NCI-H69 (cell line): ENCODE measurements around the gene ADAMTS7.
A peak's percentile ranks its signal among the peaks of the same experiment; 100 is the strongest.
"Not testable (repeated sequence)": the region's sequence is repeated elsewhere in the genome, so short reads cannot be mapped to it uniquely, and the experiment has no call there.

Experiments used
- DNase-seq: peaks from one replicate; lab custom pipeline; 2025; lab: John Stamatoyannopoulos, UW

The ADAMTS7 gene

DNA sequence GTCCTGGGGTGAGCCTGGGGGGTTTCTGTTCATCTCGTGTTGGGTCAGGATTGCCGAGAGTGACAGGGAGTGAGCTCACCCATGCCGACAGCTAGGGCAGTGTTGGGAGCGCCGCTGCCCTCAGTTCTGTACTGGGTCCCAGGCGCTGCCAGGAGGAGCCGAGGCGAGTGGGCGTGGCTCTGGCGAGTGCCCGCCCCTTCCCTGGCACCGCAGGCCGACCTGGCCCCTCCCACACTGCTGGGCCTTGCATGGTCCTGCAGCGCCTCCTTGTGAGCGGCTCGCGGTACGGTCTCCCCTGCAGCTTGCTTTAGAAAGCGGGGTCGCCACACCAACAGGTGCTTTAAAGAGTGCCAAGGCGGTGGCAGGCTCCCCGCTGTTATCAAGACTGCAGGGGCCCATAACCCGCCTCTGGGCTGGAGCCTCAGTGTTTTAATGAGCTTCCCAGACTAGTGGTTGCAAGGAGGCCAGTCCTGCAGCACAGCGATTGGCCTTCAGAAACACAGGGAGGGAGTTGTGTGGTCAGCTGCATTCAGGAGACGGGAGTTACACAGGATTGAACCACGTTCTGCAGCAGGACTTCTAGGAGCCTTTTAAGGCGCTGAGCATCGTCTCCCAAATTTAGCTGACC is 60.2 kb downstream of the ADAMTS7 start:
- DNase-seq, result peak; percentile 89

DNA sequence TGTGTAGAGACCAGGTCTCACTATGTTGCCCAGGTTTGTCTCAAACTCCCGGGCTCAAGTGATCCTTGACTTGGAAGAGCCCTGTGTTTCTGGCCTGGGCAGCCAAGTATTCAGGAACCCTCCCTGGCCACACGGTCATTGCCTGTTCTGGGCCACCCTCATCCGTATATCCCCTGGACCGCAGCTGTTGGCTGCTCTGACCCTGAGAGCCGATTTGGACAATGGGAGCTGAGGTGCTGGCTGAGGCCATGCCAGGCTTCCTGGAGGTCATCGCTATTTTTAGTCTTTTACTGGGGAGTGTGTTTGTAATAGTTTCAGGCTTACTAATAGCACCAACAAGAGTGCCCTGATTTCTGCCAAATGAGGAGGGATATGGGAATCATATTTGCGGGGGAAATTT is 60.7 kb downstream of the ADAMTS7 start:
- DNase-seq, result no peak

DNA sequence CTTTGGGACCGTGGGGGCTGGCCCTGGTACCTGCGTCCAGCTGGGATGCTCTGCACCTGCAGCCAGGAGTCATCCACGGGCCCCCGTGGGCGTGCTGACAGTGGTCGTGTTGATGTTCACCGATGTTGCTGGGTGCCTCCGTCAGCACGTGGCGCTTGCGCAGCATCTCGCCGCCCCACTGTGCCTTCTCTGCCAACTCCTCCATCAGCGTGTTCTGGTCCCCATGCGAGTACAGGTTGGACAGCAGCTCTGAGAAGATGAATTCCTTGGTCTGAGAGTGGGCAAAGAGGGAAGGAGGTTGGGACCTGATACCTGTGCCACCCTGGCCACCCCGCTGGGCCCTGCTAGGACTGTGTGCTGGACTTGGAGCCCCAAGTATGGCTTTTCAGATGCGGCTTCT is 61.4 kb downstream of the ADAMTS7 start:
- DNase-seq, result no peak

DNA sequence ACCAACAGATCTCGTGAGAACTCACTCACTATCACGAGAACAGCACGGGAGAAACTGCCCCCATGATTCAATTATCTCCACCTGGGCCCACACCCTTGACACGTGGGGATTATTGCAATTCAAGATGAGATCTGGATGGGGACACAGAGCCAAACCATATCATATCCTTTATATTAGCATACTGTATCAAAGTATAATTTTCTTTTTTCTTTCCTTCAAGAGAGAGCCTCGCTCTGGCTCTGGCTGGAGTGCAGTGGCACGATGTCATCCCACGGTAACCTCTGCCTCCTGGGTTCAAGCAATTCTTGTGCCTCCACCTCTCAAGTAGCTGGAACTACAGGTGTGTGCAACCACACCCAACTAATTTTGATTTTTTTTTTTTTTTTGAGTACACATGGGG is 63.4 kb downstream of the ADAMTS7 start:
- not testable (repeated sequence) for DNase-seq

DNA sequence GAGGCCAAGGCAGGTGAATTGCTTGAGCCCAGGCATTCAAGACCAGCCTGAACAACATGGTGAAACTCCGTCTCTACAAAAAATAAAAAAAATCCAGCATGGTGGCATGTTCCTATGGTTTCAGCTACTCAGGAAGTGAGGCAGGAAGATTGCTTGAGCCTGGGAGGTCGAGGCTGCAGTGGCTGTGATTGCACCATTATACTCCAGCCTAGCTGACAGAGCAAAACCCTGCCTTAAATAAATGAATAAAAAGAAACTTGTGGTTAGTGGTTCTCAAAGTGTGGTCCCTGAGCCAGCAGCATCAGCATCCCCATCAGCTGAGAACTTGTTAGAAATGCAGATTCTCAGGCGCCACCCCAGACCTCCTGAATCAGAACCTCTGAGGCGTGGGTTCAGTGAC is 69.6 kb downstream of the ADAMTS7 start:
- DNase-seq, result not testable (repeated sequence)

DNA sequence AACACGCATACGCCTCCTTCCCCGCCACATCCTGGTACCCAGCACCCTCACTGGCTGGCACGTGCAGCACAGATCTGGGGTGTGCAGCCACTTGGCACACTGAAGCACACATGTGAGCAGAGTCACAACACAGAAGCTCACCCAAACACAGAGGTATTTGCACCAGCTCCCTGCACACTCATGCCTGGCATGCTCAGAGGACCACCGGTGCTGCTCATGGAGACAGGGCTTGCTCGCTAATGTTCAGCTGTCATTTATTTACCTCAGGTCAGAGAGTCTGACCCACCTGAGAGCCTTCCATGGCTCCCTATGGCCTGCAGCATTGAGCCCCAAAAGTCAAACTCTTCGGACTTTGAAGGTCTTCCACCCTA is 70.4 kb downstream of the ADAMTS7 start:
- no peak for DNase-seq

DNA sequence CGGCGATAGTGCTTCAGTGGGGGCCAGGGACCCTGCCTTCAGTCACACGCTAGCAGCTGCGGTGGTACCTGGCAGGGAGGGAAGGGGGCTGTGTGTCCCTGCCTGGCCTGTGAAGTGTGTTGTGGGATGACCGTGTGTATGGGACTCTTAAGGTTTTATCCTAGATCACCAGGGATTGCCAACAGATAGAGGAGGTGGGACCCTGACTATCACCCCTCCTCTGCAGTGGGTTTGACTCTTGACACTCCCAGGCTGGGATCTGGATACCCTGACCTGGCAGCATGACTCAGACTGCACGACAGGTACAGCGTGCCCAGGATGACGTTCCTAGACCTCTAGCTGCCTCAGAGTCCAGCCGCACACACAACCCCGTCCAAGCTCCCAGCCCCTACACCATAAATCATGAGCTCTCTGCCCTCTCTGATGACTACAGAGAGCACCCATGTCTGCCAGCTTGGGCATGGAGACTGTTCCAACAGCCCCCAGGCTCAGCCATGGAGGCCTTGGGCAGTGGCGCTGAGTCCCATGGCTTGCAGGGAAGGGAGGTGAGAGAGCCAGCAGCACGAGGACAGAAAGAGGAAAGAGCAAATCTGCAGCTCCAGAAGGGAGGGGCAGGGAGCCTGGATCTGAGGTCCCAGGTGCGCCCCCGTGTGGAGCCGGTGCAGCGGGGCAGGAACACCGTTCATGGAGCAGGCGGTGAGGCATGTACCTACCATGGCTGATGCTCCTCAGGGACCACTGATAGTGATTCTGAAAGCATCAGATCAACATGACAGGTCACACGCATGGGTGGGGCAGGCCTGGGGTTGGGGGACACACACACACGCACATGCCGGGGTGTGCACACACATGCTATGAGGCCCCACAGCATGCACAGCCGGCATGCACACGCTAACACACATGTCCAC is 71.0 kb downstream of the ADAMTS7 start:
- peak; percentile 86 for DNase-seq

DNA sequence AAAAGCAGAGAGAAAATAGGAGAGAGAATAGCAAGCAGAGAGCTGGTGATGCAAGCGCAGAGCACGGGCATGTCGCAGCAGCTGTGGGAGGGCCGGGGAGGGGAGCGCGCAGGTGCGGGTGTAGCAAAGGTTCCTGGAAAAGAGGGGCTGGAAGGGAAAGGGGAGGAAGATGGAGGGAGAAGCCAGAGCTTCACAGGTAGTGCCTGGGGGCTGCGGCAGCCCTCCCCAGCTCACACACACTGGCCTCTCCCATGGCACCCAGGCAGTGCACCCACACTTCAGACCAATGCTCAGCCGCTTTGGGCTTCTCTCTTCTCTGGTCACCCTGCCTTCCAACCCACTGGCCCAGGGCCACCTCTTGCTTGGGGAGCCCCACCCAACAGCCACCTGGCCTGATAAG is 72.1 kb downstream of the ADAMTS7 start:
- DNase-seq, result no peak

DNA sequence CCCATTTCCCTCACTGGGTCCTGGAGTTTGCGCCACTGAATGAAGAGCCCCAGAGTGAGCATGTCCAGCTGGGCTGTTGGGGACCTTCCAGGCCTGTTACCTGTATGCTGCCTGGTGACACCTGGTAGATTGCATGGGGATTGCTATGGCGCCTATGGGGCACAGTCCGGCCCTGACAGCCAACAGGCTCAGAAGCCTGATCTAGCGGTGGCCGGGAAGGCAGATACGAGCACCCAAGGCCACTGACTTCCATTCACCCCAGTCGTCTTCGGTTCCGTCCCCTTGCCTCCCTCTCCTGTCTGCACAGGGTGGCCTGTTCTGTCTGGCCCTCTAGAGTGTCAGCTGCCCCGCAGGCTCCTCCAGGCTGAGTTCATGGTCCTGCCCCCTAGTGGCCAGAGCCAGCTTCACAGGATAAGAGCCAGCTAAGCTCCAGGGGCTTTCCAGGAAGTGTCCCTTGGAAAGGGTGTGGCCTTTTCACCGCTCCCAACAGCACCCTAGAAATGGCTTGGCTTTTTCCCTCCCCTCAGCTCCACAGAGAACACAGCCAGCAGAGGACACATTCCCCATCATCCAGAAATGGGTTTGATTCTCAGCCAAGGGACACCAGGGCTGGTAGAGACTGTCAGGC is 73.2 kb downstream of the ADAMTS7 start:
- DNase-seq, result peak; percentile 39

DNA sequence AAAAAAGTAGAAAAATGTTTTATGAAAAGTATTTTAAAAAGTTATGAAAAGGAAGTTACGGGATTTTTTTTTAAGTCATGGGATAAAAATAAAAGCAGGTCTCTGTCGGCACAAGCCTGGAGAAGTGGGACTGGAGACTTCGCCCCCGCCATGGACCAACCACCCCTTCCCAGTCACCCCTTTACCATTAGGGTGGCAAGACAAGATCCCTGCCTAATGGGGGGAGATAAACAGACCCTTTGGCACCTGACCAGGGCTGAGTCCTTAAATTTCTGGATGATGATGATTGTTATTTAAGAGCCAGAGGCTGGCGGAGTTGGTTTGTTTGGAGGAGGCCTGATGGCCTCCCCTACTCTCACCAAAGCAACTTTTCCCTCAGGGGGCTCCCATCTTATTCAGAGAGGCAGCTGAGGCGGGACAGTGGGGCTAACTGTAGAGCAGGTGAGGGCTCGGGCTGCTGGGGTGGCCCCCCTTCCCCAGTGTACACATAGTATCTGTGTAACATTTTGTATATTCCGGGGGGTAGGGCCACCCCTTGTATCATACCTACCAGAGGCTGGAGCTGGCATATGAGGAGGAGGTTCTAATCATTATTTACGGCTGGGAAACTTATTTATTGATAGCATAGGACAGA is 74.0 kb downstream of the ADAMTS7 start:
- DNase-seq, result no peak

DNA sequence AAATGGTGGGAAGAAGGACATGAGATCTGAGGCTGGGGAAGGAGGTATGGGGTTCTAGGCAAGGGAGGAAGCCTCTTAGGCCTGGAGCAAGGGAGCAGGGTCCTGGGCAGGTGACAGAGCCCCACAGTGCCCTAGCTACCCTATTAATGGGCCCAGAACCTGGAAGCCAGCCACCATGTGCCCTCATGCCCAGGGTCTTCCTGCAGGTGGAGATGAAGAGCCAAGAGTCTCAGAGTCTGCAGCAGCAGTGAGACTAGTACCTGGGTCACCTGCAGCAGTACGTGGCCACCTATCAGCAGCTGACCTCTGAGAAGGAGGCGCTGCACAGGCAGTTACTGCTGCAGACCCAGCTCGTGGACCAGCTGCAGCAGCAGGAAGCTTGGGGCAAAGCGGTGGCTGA is 75.0 kb downstream of the ADAMTS7 start:
- DNase-seq, result peak; percentile 8

DNA sequence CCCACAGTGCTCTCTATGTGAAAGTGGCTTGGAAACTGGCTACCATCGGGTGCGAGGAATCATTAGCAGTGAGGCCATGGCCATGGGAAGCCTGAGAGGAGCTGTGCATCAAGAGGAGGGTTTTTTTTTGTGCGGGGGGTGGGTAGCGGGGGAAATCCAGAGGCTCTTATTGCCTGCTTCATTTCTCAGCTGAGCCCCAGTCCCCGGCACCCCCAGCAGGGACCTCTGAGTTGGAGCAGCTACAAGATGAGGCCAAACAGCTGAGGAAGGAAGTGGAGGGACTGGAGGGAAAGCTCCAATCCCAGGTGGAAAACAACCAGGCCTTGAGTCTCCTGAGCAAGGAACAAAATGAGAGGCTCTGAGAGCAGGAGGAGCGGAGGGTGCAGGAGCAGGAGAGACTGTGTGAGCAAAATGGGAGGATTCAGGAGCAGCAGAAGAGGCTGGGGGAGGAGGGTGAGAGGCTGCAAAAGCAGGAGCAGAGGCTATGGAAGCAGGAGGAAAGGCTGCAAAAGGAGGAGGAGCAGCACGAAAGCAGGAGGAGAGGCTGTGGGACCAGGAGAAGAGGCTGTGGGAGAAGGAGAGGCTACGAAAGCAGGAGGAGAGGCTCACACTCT is 76.7 kb downstream of the ADAMTS7 start:
- no peak for DNase-seq

DNA sequence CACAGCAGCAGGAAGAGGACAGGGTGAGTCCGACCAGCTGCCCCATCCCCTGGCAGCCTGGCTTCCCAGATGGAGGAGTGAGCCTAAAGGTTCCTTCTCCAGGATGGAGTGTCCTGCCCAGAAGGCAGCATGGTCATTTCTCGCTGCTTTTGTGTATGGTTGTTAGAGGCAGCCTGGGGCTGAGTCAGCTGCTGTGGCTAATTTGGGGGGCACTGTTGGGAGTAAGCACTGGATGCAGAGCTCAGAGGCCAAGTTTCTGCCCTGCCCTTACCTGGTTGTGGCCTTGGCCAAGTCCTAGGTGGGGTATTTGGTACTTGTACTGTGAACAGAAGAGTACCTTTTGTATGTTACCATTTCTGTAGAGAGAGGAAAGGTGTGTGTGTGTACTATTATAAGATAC is 78.6 kb downstream of the ADAMTS7 start:
- DNase-seq, result no peak

DNA sequence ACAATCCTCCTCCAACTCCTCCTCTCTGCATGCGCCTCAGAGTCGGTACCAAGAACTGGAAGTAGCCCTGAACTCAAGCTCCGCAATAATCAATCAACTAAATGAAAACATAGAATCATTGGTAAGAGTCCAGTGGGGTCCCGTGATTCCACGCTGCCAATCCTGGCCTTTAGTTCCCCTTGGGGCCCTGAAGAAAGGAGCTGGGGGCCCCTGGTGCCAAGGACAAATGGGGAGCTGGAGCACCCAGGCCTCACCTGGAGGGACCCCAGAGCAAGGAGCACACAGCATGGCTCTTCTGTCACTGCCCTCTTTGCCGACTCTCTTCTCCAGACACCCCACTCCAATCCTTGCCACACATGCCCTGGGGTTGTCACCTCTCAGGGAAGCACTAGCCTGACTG is 80.3 kb downstream of the ADAMTS7 start:
- no peak for DNase-seq

DNA sequence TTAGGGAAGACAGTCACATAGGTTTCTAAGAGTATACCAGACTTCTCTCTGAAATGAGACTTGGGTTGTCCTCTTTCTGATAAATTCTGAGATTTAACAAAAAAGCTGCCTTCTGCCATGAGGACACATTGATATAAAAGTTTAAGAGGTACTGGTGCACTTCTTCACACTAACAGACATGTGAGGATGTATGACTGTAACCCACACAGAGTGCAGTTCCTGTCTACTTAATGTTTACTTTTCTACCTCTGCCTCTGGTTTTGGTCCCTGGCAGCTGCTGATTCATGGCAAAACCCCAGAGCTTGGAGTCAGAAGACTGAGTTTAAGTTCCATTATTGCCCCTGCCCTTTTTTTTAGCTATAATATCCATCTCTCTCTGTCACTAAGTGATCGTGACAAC is 82.8 kb downstream of the ADAMTS7 start:
- DNase-seq, result peak; percentile 23

DNA sequence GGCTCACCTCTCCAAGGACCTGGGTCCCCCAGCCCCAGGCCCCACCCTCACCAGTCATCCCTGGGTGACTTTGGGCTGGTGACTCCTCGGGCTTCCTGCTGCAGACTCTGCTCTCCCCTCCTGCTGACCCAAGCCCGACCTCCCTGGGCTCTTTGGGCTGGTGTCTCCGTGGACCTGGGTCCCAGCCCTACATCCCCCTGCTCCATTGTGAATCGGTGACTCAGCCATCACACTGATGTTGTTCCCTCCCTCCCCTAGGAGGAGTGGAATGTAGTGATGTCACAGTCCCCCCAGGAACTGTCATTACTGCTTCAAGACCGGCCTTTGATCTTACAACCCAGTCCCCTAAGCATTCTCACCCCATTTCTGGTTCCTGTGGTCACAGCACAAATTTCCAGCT is 83.7 kb downstream of the ADAMTS7 start:
- no peak for DNase-seq

DNA sequence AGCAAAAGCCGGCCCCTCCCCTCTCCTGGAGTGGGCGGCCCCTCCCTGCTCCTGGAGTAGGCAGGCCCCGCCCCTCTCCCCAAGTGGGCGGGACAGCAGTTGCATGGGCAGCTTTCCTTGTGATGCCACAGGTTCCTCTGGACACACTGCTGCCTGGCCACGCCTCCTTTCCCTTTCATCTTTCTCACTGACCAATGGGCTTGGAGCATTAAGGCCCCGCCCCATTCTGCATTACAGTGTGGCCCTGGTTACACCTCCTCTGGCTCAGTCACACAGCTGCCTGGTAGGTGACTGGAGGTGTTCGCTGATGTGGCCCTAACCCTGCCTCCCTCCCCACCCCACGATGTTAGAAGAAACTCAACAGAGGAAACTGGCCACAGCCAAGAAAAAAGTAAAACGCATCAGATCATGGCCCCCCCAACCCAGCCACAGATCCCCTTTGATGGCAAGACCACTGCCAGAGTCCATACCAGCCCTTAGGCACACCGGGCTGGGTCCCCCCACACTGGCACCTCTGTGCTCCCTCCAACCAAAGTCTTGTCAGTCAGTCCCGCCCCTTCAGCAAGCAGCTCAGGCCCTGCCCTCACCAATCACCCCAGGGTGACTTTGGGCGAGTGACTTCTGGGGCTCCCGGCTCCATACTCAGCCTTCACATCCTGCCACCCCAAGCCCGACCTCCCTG is 84.3 kb downstream of the ADAMTS7 start:
- peak; percentile 64 for DNase-seq

DNA sequence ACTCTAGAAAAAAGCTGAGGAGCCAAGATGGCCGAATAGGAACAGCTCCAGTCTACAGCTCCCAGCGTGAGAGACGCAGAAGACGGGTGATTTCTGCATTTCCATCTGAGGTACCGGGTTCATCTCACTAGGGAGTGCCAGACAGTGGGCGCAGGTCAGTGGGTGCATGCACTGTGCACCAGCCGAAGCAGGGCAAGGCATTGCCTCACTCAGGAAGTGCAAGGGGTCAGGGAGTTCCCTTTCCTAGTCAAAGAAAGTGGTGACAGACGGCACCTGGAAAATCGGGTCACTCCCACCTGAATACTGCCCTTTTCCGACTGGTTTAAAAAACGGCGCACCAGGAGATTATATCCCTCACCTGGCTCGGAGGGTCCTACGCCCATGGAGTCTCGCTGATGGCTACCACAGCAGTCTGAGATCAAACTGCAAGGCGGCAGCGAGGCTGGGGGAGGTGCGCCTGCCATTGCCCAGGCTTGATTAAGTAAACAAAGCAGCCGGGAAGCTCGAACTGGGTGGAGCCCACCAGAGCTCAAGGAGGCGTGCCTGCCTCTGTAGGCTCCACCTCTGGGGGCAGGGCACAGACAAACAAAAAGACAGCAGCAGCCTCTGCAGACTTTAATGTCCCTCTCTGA is 91.3 kb downstream of the ADAMTS7 start:
- DNase-seq, result peak; percentile 67

DNA sequence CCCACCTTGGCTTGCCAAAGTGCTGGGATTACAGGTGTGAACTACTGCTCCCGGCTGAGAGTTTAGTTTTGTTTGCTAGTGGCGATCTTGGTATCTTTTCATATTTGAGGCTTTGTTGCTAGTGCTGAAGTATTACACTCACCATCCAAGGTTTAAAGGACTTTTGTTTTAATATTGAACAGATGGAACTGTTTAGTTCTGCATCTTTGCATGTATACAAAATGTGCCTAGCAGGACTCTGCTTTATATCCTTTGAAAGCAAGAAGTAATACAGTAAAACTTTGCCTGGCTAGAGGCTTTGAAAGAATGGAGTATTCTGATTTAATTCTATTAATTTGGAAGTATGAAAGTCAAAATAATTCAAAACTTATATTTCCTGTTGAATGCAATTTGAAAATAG is 92.4 kb downstream of the ADAMTS7 start:
- peak; percentile 24 for DNase-seq

DNA sequence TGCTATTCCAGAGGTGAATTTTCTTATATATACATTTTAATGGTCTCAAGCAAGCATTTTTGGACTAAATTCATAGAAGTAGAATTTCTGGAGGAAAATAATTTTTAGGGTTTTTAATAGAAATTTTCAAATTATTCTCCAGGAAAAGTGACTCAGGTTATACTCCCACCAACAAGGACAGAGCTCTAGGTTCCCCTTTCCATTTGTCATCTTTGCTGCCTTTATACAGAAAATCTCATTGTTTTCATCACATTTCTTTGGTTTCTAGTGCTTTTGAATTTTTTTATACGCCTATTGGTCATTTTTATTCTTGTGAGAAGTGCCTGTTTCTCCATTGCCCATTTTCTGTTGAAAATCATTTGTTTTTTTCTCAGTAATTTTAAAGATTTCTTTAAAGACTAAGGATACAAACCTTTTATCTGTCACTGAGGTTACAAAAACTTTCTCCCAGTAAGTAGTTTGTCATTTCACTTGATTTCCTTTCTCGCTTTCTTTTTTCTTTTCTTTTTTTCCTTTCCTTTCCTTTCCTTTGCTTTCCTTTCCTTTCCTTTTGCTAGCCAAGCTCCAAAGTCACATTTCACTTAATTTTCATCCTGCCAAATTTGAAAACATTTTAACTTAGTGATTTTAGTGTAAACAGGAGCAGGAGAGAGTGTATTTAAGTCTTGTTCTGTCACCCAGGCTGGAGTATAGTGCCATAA is 93.2 kb downstream of the ADAMTS7 start:
- no peak for DNase-seq

DNA sequence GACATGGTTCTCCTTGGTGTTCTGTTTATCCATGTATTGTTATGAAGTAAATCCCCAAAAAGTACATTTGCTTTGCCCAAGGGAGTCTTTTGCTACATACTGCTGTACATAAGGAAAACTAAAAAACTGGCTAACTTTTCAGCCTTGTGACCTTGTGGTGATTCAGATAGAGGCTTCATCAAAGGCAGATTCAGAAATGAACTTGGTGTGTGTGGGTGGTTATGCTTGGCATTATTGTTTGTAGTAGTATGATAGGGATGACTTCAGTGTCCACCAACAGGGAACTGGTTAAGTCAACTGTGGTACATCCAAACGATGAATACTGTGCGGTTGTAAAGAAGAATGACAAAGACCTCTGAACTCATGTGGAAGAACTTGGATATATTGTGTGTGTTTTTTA is 94.6 kb downstream of the ADAMTS7 start:
- no peak for DNase-seq
